HepG2 (cell line): ENCODE results near the gene MGAT2. TPM values are rescaled to one million over a fixed set of nuclear protein-coding genes. Genes with fewer than 3 reads are reported as not detected.

ENCODE experiments used
- ARID5B ChIP-seq: IDR thresholded peaks from 2 replicates; pipeline ENCODE4 v1.4.0; 2020; ENCODE audit warnings: mild to moderate bottlenecking, missing genetic modification reagents
- ATF7-NPFF ChIP-seq: sonication (generic); formaldehyde crosslinking; IDR thresholded peaks from 2 replicates; pipeline ENCODE4 v1.8.1; 2023; ENCODE audit warnings: mild to moderate bottlenecking, low read depth, missing genetic modification reagents, moderate library complexity
- DPF2 ChIP-seq: sonication (generic); formaldehyde crosslinking; IDR thresholded peaks from 2 replicates; pipeline ENCODE4 v1.4.0; 2020; ENCODE audit warnings: mild to moderate bottlenecking, low read depth, missing genetic modification reagents, borderline replicate concordance
- EEA1 ChIP-seq: sonication (generic); formaldehyde crosslinking; IDR thresholded peaks from 2 replicates; pipeline ENCODE4 v1.5.1; 2020; ENCODE audit warnings: mild to moderate bottlenecking, missing genetic modification reagents, borderline replicate concordance
- HOXA5 ChIP-seq: sonication (generic); formaldehyde crosslinking; IDR thresholded peaks from 2 replicates; pipeline ENCODE4 v1.4.0; 2020; ENCODE audit warnings: missing genetic modification reagents
- KAT2B ChIP-seq: fragments of 150-350 bp; IDR thresholded peaks from 2 replicates; pipeline ENCODE4 v1.6.1; 2014; ENCODE audit warnings: low read depth, low read length, borderline replicate concordance
- KMT2A ChIP-seq: sonication (generic); formaldehyde crosslinking; IDR thresholded peaks from 2 replicates; pipeline ENCODE4 v1.4.0; 2020; ENCODE audit warnings: missing genetic modification reagents
- NBN ChIP-seq: fragments of 450-650 bp; conservative IDR thresholded peaks from 2 replicates; pipeline ENCODE4 v1.6.1; 2017
- NFRKB ChIP-seq: fragments of 450-650 bp; IDR thresholded peaks from 2 replicates; pipeline ENCODE4 v1.6.1; 2017
- NRL ChIP-seq: sonication (generic); formaldehyde crosslinking; IDR thresholded peaks from 2 replicates; pipeline ENCODE4 v1.5.0; 2020; ENCODE audit warnings: missing genetic modification reagents, mild to moderate bottlenecking, moderate library complexity, borderline replicate concordance
- RCOR2 ChIP-seq: IDR thresholded peaks from 2 replicates; pipeline ENCODE4 v1.6.1; 2016; ENCODE audit warnings: missing biosample characterization, missing genetic modification reagents
- REL ChIP-seq: sonication (generic); formaldehyde crosslinking; conservative IDR thresholded peaks from 2 replicates; pipeline ENCODE4 v1.8.0; 2022; ENCODE audit warnings: mild to moderate bottlenecking, missing genetic modification reagents, moderate library complexity
- SOX5 ChIP-seq: IDR thresholded peaks from 2 replicates; pipeline ENCODE4 v1.6.1; 2016; ENCODE audit warnings: borderline replicate concordance
- SUZ12 ChIP-seq: fragments of 150-350 bp; IDR thresholded peaks from 2 replicates; pipeline ENCODE4 v1.6.1; 2014; ENCODE audit warnings: low read depth, low read length
- TCF7L2 ChIP-seq: IDR thresholded peaks from 2 replicates; pipeline ENCODE4 v1.6.1; 2011; ENCODE audit warnings: mild to moderate bottlenecking, low read depth, low read length, moderate library complexity
- THYN1 ChIP-seq: sonication (generic); formaldehyde crosslinking; IDR thresholded peaks from 2 replicates; pipeline ENCODE4 v1.8.1; 2023; ENCODE audit warnings: low read depth, mild to moderate bottlenecking, moderate library complexity, missing genetic modification reagents, borderline replicate concordance
- UBTF ChIP-seq: sonication (generic); formaldehyde crosslinking; IDR thresholded peaks from 2 replicates; pipeline ENCODE4 v1.4.0; 2020; ENCODE audit warnings: mild to moderate bottlenecking, missing genetic modification reagents
- ZMAT5 ChIP-seq: sonication (generic); formaldehyde crosslinking; IDR thresholded peaks from 2 replicates; pipeline ENCODE4 v1.5.0; 2020; ENCODE audit warnings: mild to moderate bottlenecking, low read depth, missing genetic modification reagents, borderline replicate concordance
- ZNF24 ChIP-seq: fragments of 450-650 bp; IDR thresholded peaks from 2 replicates; pipeline ENCODE4 v1.6.1; 2017; ENCODE audit warnings: antibody characterized with exemption, mild to moderate bottlenecking
- ZNF432 ChIP-seq: sonication (generic); formaldehyde crosslinking; IDR thresholded peaks from 2 replicates; pipeline ENCODE4 v1.5.0; 2020; ENCODE audit warnings: missing genetic modification reagents, mild to moderate bottlenecking, borderline replicate concordance
- ZNF75D ChIP-seq: sonication (generic); formaldehyde crosslinking; IDR thresholded peaks from 2 replicates; pipeline ENCODE4 v1.8.1; 2023; ENCODE audit warnings: missing genetic modification reagents, mild to moderate bottlenecking, borderline replicate concordance
- polyA plus RNA-seq, 8 experiments: library from polyadenylated mRNA; depleted of rRNA in 3 of 8; stranded (reverse) in 7 of 8; unstranded in 1 of 8; fragments of >200 nt; fragmentation: Illumina TruSeq in 4 of 8; extraction: Trizol in 4 of 8; gene quantifications; 2 replicates each; pipeline versions ENCODE4 v1.2.1 to v1.2.3, GENCODE V29; 2011 to 2016; ENCODE audit warnings: low read depth in 4 of 8, missing spikeins in 1 of 8, mixed read lengths in 1 of 8; ENCODE audit not compliant: insufficient read depth in 1 of 8
- total RNA-seq, 5 experiments: library from RNA; depleted of rRNA; stranded (reverse); fragments of >200 nt; fragmentation: Illumina TruSeq; extraction: Trizol; gene quantifications; 2 replicates each; pipeline ENCODE4 v1.2.3, GENCODE V29; 2016; ENCODE audit warnings: low read depth in 1 of 5
- TF ChIP-seq, protein P1 (sequence below): sonication (generic); formaldehyde crosslinking; IDR thresholded peaks from 2 replicates; pipeline ENCODE4 v1.4.0; 2020; ENCODE audit warnings: missing genetic modification reagents
- TF ChIP-seq, protein P2 (sequence below): sonication (generic); formaldehyde crosslinking; IDR thresholded peaks from 2 replicates; pipeline ENCODE4 v1.5.0; 2020; ENCODE audit warnings: missing genetic modification reagents

The MGAT2 gene
- total and polyA plus RNA-seq, 2 of the 13 experiments (the other 11 are each of a cell fraction or from before 2014, with no cell fraction given) = 12.9 to 51.9 TPM

GRCh38 chr14:49586673-49587460 is 33.7 kb upstream of the MGAT2 start (continued):
- TF ChIP-seq, protein P1, sequence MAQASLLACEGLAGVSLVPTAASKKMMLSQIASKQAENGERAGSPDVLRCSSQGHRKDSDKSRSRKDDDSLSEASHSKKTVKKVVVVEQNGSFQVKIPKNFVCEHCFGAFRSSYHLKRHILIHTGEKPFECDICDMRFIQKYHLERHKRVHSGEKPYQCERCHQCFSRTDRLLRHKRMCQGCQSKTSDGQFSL (CRISPR knock-in tag) = no peak
- TF ChIP-seq REL (CRISPR knock-in tag) = no peak
- TF ChIP-seq ZMAT5 (CRISPR knock-in tag) = no peak
- TF ChIP-seq ZNF75D (CRISPR knock-in tag) = no peak
- TF ChIP-seq KAT2B = no peak
- no peak for TF ChIP-seq HOXA5 (CRISPR knock-in tag)
- TF ChIP-seq SOX5 (CRISPR knock-in tag) = no peak
- TF ChIP-seq, protein P2, sequence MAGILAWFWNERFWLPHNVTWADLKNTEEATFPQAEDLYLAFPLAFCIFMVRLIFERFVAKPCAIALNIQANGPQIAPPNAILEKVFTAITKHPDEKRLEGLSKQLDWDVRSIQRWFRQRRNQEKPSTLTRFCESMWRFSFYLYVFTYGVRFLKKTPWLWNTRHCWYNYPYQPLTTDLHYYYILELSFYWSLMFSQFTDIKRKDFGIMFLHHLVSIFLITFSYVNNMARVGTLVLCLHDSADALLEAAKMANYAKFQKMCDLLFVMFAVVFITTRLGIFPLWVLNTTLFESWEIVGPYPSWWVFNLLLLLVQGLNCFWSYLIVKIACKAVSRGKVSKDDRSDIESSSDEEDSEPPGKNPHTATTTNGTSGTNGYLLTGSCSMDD (CRISPR knock-in tag) = no peak
- TF ChIP-seq RCOR2 (CRISPR knock-in tag) = peak; percentile 76
- peak; percentile 94 for TF ChIP-seq ZNF24
- TF ChIP-seq ATF7-NPFF = no peak
- no peak for TF ChIP-seq DPF2 (CRISPR knock-in tag)
- TF ChIP-seq THYN1 = no peak
- TF ChIP-seq UBTF (CRISPR knock-in tag) = peak; percentile 11; the same call in 1 of the 2 replicates
- TF ChIP-seq TCF7L2 = no peak
- no peak for TF ChIP-seq EEA1 (CRISPR knock-in tag)
- TF ChIP-seq KMT2A = no peak
- TF ChIP-seq NBN = no peak
- TF ChIP-seq ZNF432 (CRISPR knock-in tag) = no peak
- no peak for TF ChIP-seq SUZ12
- TF ChIP-seq NRL (CRISPR knock-in tag) = no peak
- TF ChIP-seq NFRKB = no peak
- no peak; the same call in none of the 2 replicates for TF ChIP-seq ARID5B (CRISPR knock-in tag)
